K562 (cell line): ENCODE data around the gene MT1HL1. TPM values are rescaled to one million over a fixed set of nuclear protein-coding genes. Genes with fewer than 3 reads are reported as not detected.

Experiments used
- ATAC-seq: fragments of 200-7000 bp; cut with Tn5 transposase; 3 replicates; pipeline ENCODE4 v1.9.1; 2020; ENCODE audit warnings: moderate library complexity
- BruUV-seq: library from RNA; stranded (reverse); fragments of 400-500 nt; replicated peaks from 2 replicates; lab custom pipeline; 2021; lab: Mats Ljungman, UMichigan
- CTCF ChIA-PET: fragments of 300-600 bp; formaldehyde crosslinking; extraction: SDS; loops from one replicate; lab custom pipeline; 2021; ENCODE audit warnings: low intra/inter-chr PET ratio; lab: Yijun Ruan, JAX
- POLR2A ChIA-PET: fragments of 300-600, 350-650 bp; sonication (Branson Sonifier 250); formaldehyde crosslinking; extraction: SDS; loops from one replicate; lab custom pipeline; 2021; ENCODE audit warnings: antibody characterized with exemption, inconsistent platforms; lab: Yijun Ruan, JAX
- DNase-seq, 4 experiments: peaks; one replicate each; pipeline versions ENCODE4 v3.0.0 to v3.0.0-alpha.2; 2011 to 2018; ENCODE audit warnings: low spot score in 3 of 4, mixed read lengths in 3 of 4; ENCODE audit errors: extremely low read depth in 1 of 4
- FAIRE-seq: peaks from 2 replicates; lab custom pipeline; 2011; peaks lifted over from hg19 to GRCh38; lab: Jason Lieb, UNC
- H2AFZ ChIP-seq: 2 replicates; pipeline ENCODE4 v1.6.0; 2011; ENCODE audit warnings: low read depth, low read length, control low read depth, inconsistent platforms
- H3K27ac ChIP-seq: fragments of 200-600 bp; 3 replicates; pipeline ENCODE4 v1.8.0; 2011; ENCODE audit warnings: low read depth, mild to moderate bottlenecking, control low read depth, inconsistent platforms, low read length, moderate library complexity, mixed read lengths; ENCODE audit errors: extremely low read depth
- H3K27me3 ChIP-seq, 2 experiments: fragments of 300-600 bp in 1 of 2; 2 replicates in 1 of 2; 3 replicates in 1 of 2; pipeline versions ENCODE4 v1.6.0 to v1.8.0; 2011; ENCODE audit warnings: inconsistent platforms in 2 of 2, low read length in 2 of 2, mild to moderate bottlenecking in 1 of 2, mixed read lengths in 1 of 2, moderate library complexity in 1 of 2; ENCODE audit not compliant: control insufficient read depth in 2 of 2, insufficient read depth in 2 of 2
- H3K36me3 ChIP-seq: fragments of 300-600 bp; 3 replicates; pipeline ENCODE4 v1.8.0; 2011; ENCODE audit warnings: mild to moderate bottlenecking, low read length, inconsistent platforms; ENCODE audit not compliant: control insufficient read depth, insufficient read depth
- H3K4me1 ChIP-seq, 2 experiments: fragments of 200-600 bp in 1 of 2; replicated peaks in 1 of 2; 2 replicates in 1 of 2; 3 replicates in 1 of 2; pipeline versions ENCODE4 v1.5.1 to v1.8.0; 2011; ENCODE audit warnings: inconsistent platforms in 2 of 2, low read length in 2 of 2, mild to moderate bottlenecking in 1 of 2, mixed read lengths in 1 of 2, moderate library complexity in 1 of 2; ENCODE audit not compliant: control insufficient read depth in 2 of 2, insufficient read depth in 2 of 2
- H3K4me2 ChIP-seq: 2 replicates; pipeline ENCODE4 v1.6.1; 2011; ENCODE audit warnings: low read length, control low read depth, inconsistent platforms, mixed read lengths; ENCODE audit not compliant: insufficient read depth
- H3K4me3 ChIP-seq: fragments of 200-600 bp; sonication (generic), shearing (Covaris generic); 2 replicates; pipeline ENCODE4 v1.5.1; 2016; ENCODE audit warnings: control low read depth, inconsistent platforms
- H3K79me2 ChIP-seq: fragments of 200-600 bp; 3 replicates; pipeline ENCODE4 v1.8.0; 2011; ENCODE audit warnings: low read length, inconsistent platforms; ENCODE audit not compliant: control insufficient read depth, insufficient read depth
- H3K9ac ChIP-seq, 2 experiments: 2 replicates each; pipeline versions ENCODE4 v1.6.0 to v1.6.1; 2011; ENCODE audit warnings: low read depth in 2 of 2, low read length in 2 of 2, control low read depth in 1 of 2, inconsistent platforms in 1 of 2, mild to moderate bottlenecking in 1 of 2, mixed read lengths in 1 of 2; ENCODE audit not compliant: insufficient read depth in 1 of 2
- H3K9me1 ChIP-seq: one replicate; pipeline ENCODE4 v1.6.0; 2011; ENCODE audit warnings: inconsistent platforms, mild to moderate bottlenecking, low read length, moderate library complexity; ENCODE audit not compliant: control insufficient read depth, insufficient read depth
- H3K9me3 ChIP-seq: replicated peaks from 2 replicates; pipeline ENCODE4 v1.5.1; 2011; ENCODE audit warnings: low read depth, low read length, inconsistent platforms; ENCODE audit not compliant: control insufficient read depth, insufficient read depth
- H4K20me1 ChIP-seq: replicated peaks from 2 replicates; pipeline ENCODE4 v1.6.1; 2011; ENCODE audit warnings: low read length, inconsistent platforms, mixed read lengths; ENCODE audit not compliant: control insufficient read depth, insufficient read depth
- CEBPB ChIP-seq: fragments of 450-650 bp; IDR thresholded peaks from 2 replicates; pipeline ENCODE4 v1.6.1; 2016; ENCODE audit warnings: missing genetic modification characterization, missing compliant biosample characterization
- CEBPG ChIP-seq, 3 experiments: fragments of 200-800 bp in 1 of 3; sonication (Bioruptor generic) in 1 of 3; sonication (generic) in 1 of 3; formaldehyde crosslinking in 1 of 3; IDR thresholded peaks in 2 of 3; conservative IDR thresholded peaks in 1 of 3; 2 replicates each; pipeline versions ENCODE4 v1.6.1 to v1.8.0; 2016 to 2022; ENCODE audit warnings: missing compliant biosample characterization in 2 of 3, missing genetic modification characterization in 2 of 3, mild to moderate bottlenecking in 1 of 3, missing genetic modification reagents in 1 of 3
- NCOA4 ChIP-seq: fragments of 450-650 bp; IDR thresholded peaks from 2 replicates; pipeline ENCODE4 v1.6.1; 2018; ENCODE audit warnings: mild to moderate bottlenecking; ENCODE audit not compliant: partially characterized antibody
- SMARCC2 ChIP-seq: fragments of 450-650 bp; IDR thresholded peaks from 2 replicates; pipeline ENCODE4 v1.6.1; 2017; ENCODE audit warnings: antibody characterized with exemption, moderate library complexity, mild to moderate bottlenecking, low read depth
- SRSF7 ChIP-seq: fragments of 200-400 bp; formaldehyde crosslinking; optimal IDR thresholded peaks from 2 replicates; pipeline ENCODE3; 2017; ENCODE audit warnings: mild to moderate bottlenecking, low read depth, low read length
- TAF7 ChIP-seq: fragments of 450-650 bp; IDR thresholded peaks from 2 replicates; pipeline ENCODE4 v1.6.1; 2016; ENCODE audit warnings: missing genetic modification characterization, missing compliant biosample characterization
- ZNF785 ChIP-seq: fragments of 250-450 bp; sonication (Bioruptor Pico); IDR thresholded peaks from 2 replicates; pipeline ENCODE4 v1.4.0; 2020; ENCODE audit warnings: mild to moderate bottlenecking
- WGBS: fragments of 100-300 bp; shearing (Covaris generic); methylation state at CpG from one replicate; pipeline ENCODE4 v1.1.6; 2016; ENCODE audit warnings: low coverage, mixed read lengths; ENCODE audit not compliant: insufficient coverage; ENCODE audit errors: missing lambda C conversion rate; 5-methylcytosine and 5-hydroxymethylcytosine counted together
- in situ Hi-C: fragments of 300-500 bp; cut with MboI; formaldehyde crosslinking; loops from 4 replicates; pipeline ENCODE4 v1.15.0; 2018; ENCODE audit warnings: inconsistent platforms, mixed read lengths
- intact Hi-C: fragments of 100-400 bp; cut with micrococcal nuclease; formaldehyde crosslinking; loops from 2 replicates; pipeline ENCODE4 v1.14.2; 2022
- polyA plus RNA-seq, 8 experiments: library from polyadenylated mRNA; depleted of rRNA in 4 of 8; stranded (reverse) in 5 of 8; unstranded in 3 of 8; fragments of >200 nt; fragmentation: Nextera tagmentation in 2 of 8; fragmentation: Illumina TruSeq in 1 of 8; extraction: Ambion mirVana in 2 of 8; extraction: Trizol in 1 of 8; gene quantifications; 2 replicates each; pipeline versions ENCODE4 v1.2.1 to v1.2.3, GENCODE V29; 2011 to 2014; ENCODE audit warnings: inconsistent platforms in 1 of 8, missing spikeins in 1 of 8
- total RNA-seq, 7 experiments: library from RNA; depleted of rRNA in 6 of 7; stranded (reverse); fragments of >200 nt in 6 of 7; fragmentation: Illumina TruSeq in 2 of 7; extraction: Trizol in 2 of 7; gene quantifications; 2 replicates each; pipeline versions ENCODE4 v1.2.1 to v1.2.3, GENCODE V29; 2011 to 2021; ENCODE audit warnings: low replicate concordance in 1 of 7
- TF ChIP-seq, protein P1 (sequence below): fragments of 450-650 bp; conservative IDR thresholded peaks from 2 replicates; pipeline ENCODE4 v1.6.1; 2016; ENCODE audit warnings: missing genetic modification characterization, low read depth, mild to moderate bottlenecking, control low read depth, missing compliant biosample characterization

MT1HL1 gene
- total and polyA plus RNA-seq, 9 of the 15 experiments (the other 6 are each of a cell fraction or from before 2014, with no cell fraction given), result not detected

DNA sequence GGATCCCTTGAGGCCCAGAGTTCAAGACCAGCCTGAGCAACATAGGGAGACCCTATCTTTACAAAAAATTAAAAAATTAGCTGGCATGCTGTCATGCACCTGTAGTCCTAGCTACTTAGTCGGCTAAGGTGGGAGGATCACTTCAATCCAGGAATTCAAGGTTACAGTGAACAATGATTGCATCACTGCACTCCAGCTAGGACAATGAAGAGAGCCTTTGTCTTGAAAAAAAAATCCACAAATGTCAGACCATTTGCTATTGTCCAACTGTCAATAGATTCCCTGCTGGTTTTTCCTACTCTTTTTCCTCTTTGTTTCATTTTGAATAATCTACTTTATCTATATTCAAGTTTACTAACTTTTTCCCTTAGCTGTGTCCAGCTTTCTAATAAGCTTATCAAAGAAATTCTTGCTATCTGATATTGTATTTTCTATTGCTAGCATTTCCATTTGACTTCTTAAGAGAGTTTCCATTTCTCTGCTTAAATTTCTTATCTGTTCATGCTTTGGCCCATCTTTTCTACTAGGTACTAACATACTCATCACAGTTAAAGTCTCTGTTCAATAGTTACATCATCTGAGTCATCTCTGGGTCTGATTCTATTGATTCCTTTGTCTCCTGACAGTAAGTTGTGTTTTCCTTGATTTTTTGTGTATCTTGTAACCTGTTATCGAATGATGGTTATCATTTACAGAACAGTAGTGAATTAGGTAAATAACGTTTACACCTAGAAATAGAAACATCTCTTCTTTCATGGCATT lies 14.8 kb downstream of the MT1HL1 start:
- H3K9me1 ChIP-seq, result no peaks in the 10 kb centered on the region
- 3% methylated on average over 3 of the region's 3 CpGs for whole genome bisulfite sequencing
- H3K4me2 ChIP-seq, result no peak overlapping the region
- H3K9ac ChIP-seq, result no peak overlapping the region
- in situ Hi-C loops, result no loop called here
- H3K79me2 ChIP-seq, result no peaks in the 10 kb centered on the region
- no peaks in the 10 kb centered on the region for H3K4me1 ChIP-seq
- H3K27me3 ChIP-seq, result no peaks in the 10 kb centered on the region
- DNase-seq, result no peak
- no peak overlapping the region for H3K4me3 ChIP-seq
- H4K20me1 ChIP-seq, result no peaks in the 10 kb centered on the region
- no peaks in the 10 kb centered on the region for H3K36me3 ChIP-seq
- intact Hi-C loops, result no loop called here
- BruUV-seq, result no TSS peak
- no peak for ATAC-seq
- no peak for FAIRE-seq
- POLR2A ChIA-PET, result no interaction called here
- TF ChIP-seq CEBPB (tag) (0 out of 2 replicates have a peak, but pooled peaks have one; percentile 10), ZNF785 (CRISPR knock-in tag) (no peak), CEBPG (CRISPR knock-in tag; IDR thresholded peaks at IDR 0.05) (no peak), CEBPG (tag; conservative IDR thresholded peaks at IDR 0.05 in 1 of 2, IDR thresholded peaks at IDR 0.05 in 1 of 2) (peak; percentile 30 to 32; a peak in 1 of 4 replicates), NCOA4 (no peak), TAF7 (no peak), SMARCC2 (no peak), SRSF7 (no peak)
- TF ChIP-seq, protein P1, sequence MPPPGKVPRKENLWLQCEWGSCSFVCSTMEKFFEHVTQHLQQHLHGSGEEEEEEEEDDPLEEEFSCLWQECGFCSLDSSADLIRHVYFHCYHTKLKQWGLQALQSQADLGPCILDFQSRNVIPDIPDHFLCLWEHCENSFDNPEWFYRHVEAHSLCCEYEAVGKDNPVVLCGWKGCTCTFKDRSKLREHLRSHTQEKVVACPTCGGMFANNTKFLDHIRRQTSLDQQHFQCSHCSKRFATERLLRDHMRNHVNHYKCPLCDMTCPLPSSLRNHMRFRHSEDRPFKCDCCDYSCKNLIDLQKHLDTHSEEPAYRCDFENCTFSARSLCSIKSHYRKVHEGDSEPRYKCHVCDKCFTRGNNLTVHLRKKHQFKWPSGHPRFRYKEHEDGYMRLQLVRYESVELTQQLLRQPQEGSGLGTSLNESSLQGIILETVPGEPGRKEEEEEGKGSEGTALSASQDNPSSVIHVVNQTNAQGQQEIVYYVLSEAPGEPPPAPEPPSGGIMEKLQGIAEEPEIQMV (tag), result no peak
- TF ChIP-seq, all 486 proteins: peak for 2
- Histone ChIP-seq H3K27ac (no peak overlapping the region), H2AFZ (no peak overlapping the region), H3K9me3 (no peaks in the 10 kb centered on the region)
- CTCF ChIA-PET, result no interaction called here
